ENCODE data around the gene CST8. TPM values are rescaled to one million over a fixed set of nuclear protein-coding genes. Genes with fewer than 3 reads are reported as not detected.

The CST8 gene
- total RNA-seq, 1 donor from 2014 or later, result not detected

- Histone ChIP-seq H3K9ac (ENCODE audit: low read depth in 1 of 3, low read length in 3 of 3) (no peak overlapping the region), H3K27ac (ENCODE audit: low read depth, low read length) (no peak overlapping the region), H3K36me3 (ENCODE audit: control insufficient read depth in 3 of 3, insufficient read depth in 3 of 3, low read length in 3 of 3) (no peaks in the 10 kb centered on the region), H3K9me3 (ENCODE audit: control insufficient read depth in 3 of 3, low read length in 3 of 3) (no peaks in the 10 kb centered on the region), H3K4me1 (ENCODE audit: control insufficient read depth in 3 of 3, insufficient read depth in 3 of 3, low read length in 3 of 3) (no peaks in the 10 kb centered on the region), H3K4me3 (ENCODE audit: low read length in 3 of 3) (no peak overlapping the region), H3K27me3 (ENCODE audit: control insufficient read depth in 3 of 3, insufficient read depth in 3 of 3, low read length in 3 of 3) (peaks cover 0 to 3% (median 2%) of the 10 kb centered on the region in 3 donors)
Measured at GRCh38 chr20:23514848-23515247, 23.9 kb downstream of the CST8 start.

GRCh38 chr20:23515250-23515939 is 24.5 kb downstream of the CST8 start:
- Histone ChIP-seq H3K27me3 (ENCODE audit: control insufficient read depth in 3 of 3, insufficient read depth in 3 of 3, low read length in 3 of 3) (peaks cover 0 to 3% (median 2%) of the 10 kb centered on the region in 3 donors), H3K9me3 (ENCODE audit: control insufficient read depth in 3 of 3, low read length in 3 of 3) (no peaks in the 10 kb centered on the region), H3K4me3 (ENCODE audit: low read length in 3 of 3) (no peak overlapping the region), H3K36me3 (ENCODE audit: control insufficient read depth in 3 of 3, insufficient read depth in 3 of 3, low read length in 3 of 3) (no peaks in the 10 kb centered on the region), H3K27ac (ENCODE audit: low read depth, low read length) (no peak overlapping the region), H3K9ac (ENCODE audit: low read depth in 1 of 3, low read length in 3 of 3) (no peak overlapping the region), H3K4me1 (ENCODE audit: control insufficient read depth in 3 of 3, insufficient read depth in 3 of 3, low read length in 3 of 3) (no peaks in the 10 kb centered on the region)

GRCh38 chr20:23517719-23518118 is 26.8 kb downstream of the CST8 start:
- Histone ChIP-seq H3K27ac (ENCODE audit: low read depth, low read length) (no peak overlapping the region), H3K9ac (ENCODE audit: low read depth in 1 of 3, low read length in 3 of 3) (no peak overlapping the region), H3K9me3 (ENCODE audit: control insufficient read depth in 3 of 3, low read length in 3 of 3) (no peaks in the 10 kb centered on the region), H3K36me3 (ENCODE audit: control insufficient read depth in 3 of 3, insufficient read depth in 3 of 3, low read length in 3 of 3) (no peaks in the 10 kb centered on the region), H3K27me3 (ENCODE audit: control insufficient read depth in 3 of 3, insufficient read depth in 3 of 3, low read length in 3 of 3) (peaks cover 0 to 3% (median 2%) of the 10 kb centered on the region in 3 donors), H3K4me3 (ENCODE audit: low read length in 3 of 3) (no peak overlapping the region), H3K4me1 (ENCODE audit: control insufficient read depth in 3 of 3, insufficient read depth in 3 of 3, low read length in 3 of 3) (no peaks in the 10 kb centered on the region)

- H3K4me3 ChIP-seq (ENCODE audit: low read length in 3 of 3), result no peak overlapping the region
- no peak overlapping the region for H3K9ac ChIP-seq (ENCODE audit: low read depth in 1 of 3, low read length in 3 of 3)
- H3K27me3 ChIP-seq (ENCODE audit: control insufficient read depth in 3 of 3, insufficient read depth in 3 of 3, low read length in 3 of 3), result peaks cover 0 to 3% (median 2%) of the 10 kb centered on the region in 3 donors
- H3K9me3 ChIP-seq (ENCODE audit: control insufficient read depth in 3 of 3, low read length in 3 of 3), result no peaks in the 10 kb centered on the region
- H3K36me3 ChIP-seq (ENCODE audit: control insufficient read depth in 3 of 3, insufficient read depth in 3 of 3, low read length in 3 of 3), result no peaks in the 10 kb centered on the region
- H3K27ac ChIP-seq (ENCODE audit: low read depth, low read length), result no peak overlapping the region
- no peaks in the 10 kb centered on the region for H3K4me1 ChIP-seq (ENCODE audit: control insufficient read depth in 3 of 3, insufficient read depth in 3 of 3, low read length in 3 of 3)
Measured at GRCh38 chr20:23519556-23519955, 28.6 kb downstream of the CST8 start.

- Histone ChIP-seq H3K9ac (ENCODE audit: low read depth in 1 of 3, low read length in 3 of 3) (no peak overlapping the region), H3K36me3 (ENCODE audit: control insufficient read depth in 3 of 3, insufficient read depth in 3 of 3, low read length in 3 of 3) (no peaks in the 10 kb centered on the region), H3K4me1 (ENCODE audit: control insufficient read depth in 3 of 3, insufficient read depth in 3 of 3, low read length in 3 of 3) (no peaks in the 10 kb centered on the region), H3K27ac (ENCODE audit: low read depth, low read length) (no peak overlapping the region), H3K27me3 (ENCODE audit: control insufficient read depth in 3 of 3, insufficient read depth in 3 of 3, low read length in 3 of 3) (peaks cover 0 to 3% (median 2%) of the 10 kb centered on the region in 3 donors), H3K4me3 (ENCODE audit: low read length in 3 of 3) (no peak overlapping the region), H3K9me3 (ENCODE audit: control insufficient read depth in 3 of 3, low read length in 3 of 3) (no peaks in the 10 kb centered on the region)
Measured at GRCh38 chr20:23520185-23520584, 29.3 kb downstream of the CST8 start.

GRCh38 chr20:23524146-23524545 is 33.2 kb downstream of the CST8 start:
- H3K27ac ChIP-seq (ENCODE audit: low read depth, low read length), result no peak overlapping the region
- no peaks in the 10 kb centered on the region for H3K4me1 ChIP-seq (ENCODE audit: control insufficient read depth in 3 of 3, insufficient read depth in 3 of 3, low read length in 3 of 3)
- H3K4me3 ChIP-seq (ENCODE audit: low read length in 3 of 3), result no peak overlapping the region
- peaks cover 0 to 3% (median 0%) of the 10 kb centered on the region in 3 donors for H3K27me3 ChIP-seq (ENCODE audit: control insufficient read depth in 3 of 3, insufficient read depth in 3 of 3, low read length in 3 of 3)
- no peak overlapping the region for H3K9ac ChIP-seq (ENCODE audit: low read depth in 1 of 3, low read length in 3 of 3)
- H3K36me3 ChIP-seq (ENCODE audit: control insufficient read depth in 3 of 3, insufficient read depth in 3 of 3, low read length in 3 of 3), result no peaks in the 10 kb centered on the region
- H3K9me3 ChIP-seq (ENCODE audit: control insufficient read depth in 3 of 3, low read length in 3 of 3), result no peaks in the 10 kb centered on the region

GRCh38 chr20:23526850-23527249 is 35.9 kb downstream of the CST8 start:
- Histone ChIP-seq H3K9ac (ENCODE audit: low read depth in 1 of 3, low read length in 3 of 3) (no peak overlapping the region), H3K36me3 (ENCODE audit: control insufficient read depth in 3 of 3, insufficient read depth in 3 of 3, low read length in 3 of 3) (no peaks in the 10 kb centered on the region), H3K4me3 (ENCODE audit: low read length in 3 of 3) (no peak overlapping the region), H3K27ac (ENCODE audit: low read depth, low read length) (no peak overlapping the region), H3K4me1 (ENCODE audit: control insufficient read depth in 3 of 3, insufficient read depth in 3 of 3, low read length in 3 of 3) (no peaks in the 10 kb centered on the region), H3K9me3 (ENCODE audit: control insufficient read depth in 3 of 3, low read length in 3 of 3) (no peaks in the 10 kb centered on the region), H3K27me3 (ENCODE audit: control insufficient read depth in 3 of 3, insufficient read depth in 3 of 3, low read length in 3 of 3) (no peaks in the 10 kb centered on the region)

- H3K27ac ChIP-seq (ENCODE audit: low read depth, low read length), result no peak overlapping the region
- no peaks in the 10 kb centered on the region for H3K9me3 ChIP-seq (ENCODE audit: control insufficient read depth in 3 of 3, low read length in 3 of 3)
- no peaks in the 10 kb centered on the region for H3K4me1 ChIP-seq (ENCODE audit: control insufficient read depth in 3 of 3, insufficient read depth in 3 of 3, low read length in 3 of 3)
- no peaks in the 10 kb centered on the region for H3K36me3 ChIP-seq (ENCODE audit: control insufficient read depth in 3 of 3, insufficient read depth in 3 of 3, low read length in 3 of 3)
- H3K27me3 ChIP-seq (ENCODE audit: control insufficient read depth in 3 of 3, insufficient read depth in 3 of 3, low read length in 3 of 3), result no peaks in the 10 kb centered on the region
- no peak overlapping the region for H3K9ac ChIP-seq (ENCODE audit: low read depth in 1 of 3, low read length in 3 of 3)
- no peak overlapping the region for H3K4me3 ChIP-seq (ENCODE audit: low read length in 3 of 3)
Measured at GRCh38 chr20:23528867-23529431, 38.0 kb downstream of the CST8 start.

GRCh38 chr20:23530937-23531567 is 40.1 kb downstream of the CST8 start:
- no peak overlapping the region for H3K27ac ChIP-seq (ENCODE audit: low read depth, low read length)
- H3K4me1 ChIP-seq (ENCODE audit: control insufficient read depth in 3 of 3, insufficient read depth in 3 of 3, low read length in 3 of 3), result no peaks in the 10 kb centered on the region
- H3K27me3 ChIP-seq (ENCODE audit: control insufficient read depth in 3 of 3, insufficient read depth in 3 of 3, low read length in 3 of 3), result no peaks in the 10 kb centered on the region
- H3K9ac ChIP-seq (ENCODE audit: low read depth in 1 of 3, low read length in 3 of 3), result no peak overlapping the region
- H3K9me3 ChIP-seq (ENCODE audit: control insufficient read depth in 3 of 3, low read length in 3 of 3), result no peaks in the 10 kb centered on the region
- no peaks in the 10 kb centered on the region for H3K36me3 ChIP-seq (ENCODE audit: control insufficient read depth in 3 of 3, insufficient read depth in 3 of 3, low read length in 3 of 3)
- H3K4me3 ChIP-seq (ENCODE audit: low read length in 3 of 3), result no peak overlapping the region

GRCh38 chr20:23532533-23532932 is 41.6 kb downstream of the CST8 start:
- no peaks in the 10 kb centered on the region for H3K4me1 ChIP-seq (ENCODE audit: control insufficient read depth in 3 of 3, insufficient read depth in 3 of 3, low read length in 3 of 3)
- H3K9me3 ChIP-seq (ENCODE audit: control insufficient read depth in 3 of 3, low read length in 3 of 3), result no peaks in the 10 kb centered on the region
- no peak overlapping the region for H3K9ac ChIP-seq (ENCODE audit: low read depth in 1 of 3, low read length in 3 of 3)
- no peaks in the 10 kb centered on the region for H3K36me3 ChIP-seq (ENCODE audit: control insufficient read depth in 3 of 3, insufficient read depth in 3 of 3, low read length in 3 of 3)
- H3K27me3 ChIP-seq (ENCODE audit: control insufficient read depth in 3 of 3, insufficient read depth in 3 of 3, low read length in 3 of 3), result no peaks in the 10 kb centered on the region
- no peak overlapping the region for H3K4me3 ChIP-seq (ENCODE audit: low read length in 3 of 3)
- no peak overlapping the region for H3K27ac ChIP-seq (ENCODE audit: low read depth, low read length)
